HUDEP-2 (cell line): Measurements from ENCODE around the gene SSU72.
A peak's percentile ranks its signal among the peaks of the same experiment; 100 is the strongest.
"Not testable (repeated sequence)": the region's sequence is repeated elsewhere in the genome, so short reads cannot be mapped to it uniquely, and the experiment has no call there.

Source experiments
- DNase-seq, 76 experiments: peaks; one replicate each; lab custom pipeline; 2025; ENCODE audit not compliant: unreplicated experiment in 76 of 76; lab: John Stamatoyannopoulos, UW

Gene SSU72

GRCh38 chr1:1544544-1544943 is 30.1 kb downstream of the SSU72 start:
- no peak for DNase-seq

GRCh38 chr1:1543706-1544099 is 31.0 kb downstream of the SSU72 start:
- DNase-seq, result peak in 2 of 76 experiments; percentile 7 to 28

GRCh38 chr1:1542766-1543705 is 31.6 kb downstream of the SSU72 start:
- peak in 21 of 76 experiments; percentile 3 to 55 (median 30) for DNase-seq

- no peak for DNase-seq
Observed at GRCh38 chr1:1541956-1542765, 32.5 kb downstream of the SSU72 start.

- no peak for DNase-seq
Observed at GRCh38 chr1:1540818-1541628, 33.6 kb downstream of the SSU72 start.

GRCh38 chr1:1540090-1540817 is 34.4 kb downstream of the SSU72 start, which contains the start of gene TMEM240:
TMEM240 (minus strand) TSS chr1:1540624; CDS start chr1:1540346, 278 bp downstream.
- no peak for DNase-seq

GRCh38 chr1:1539310-1540089 is 35.2 kb downstream of the SSU72 start:
- no peak for DNase-seq

GRCh38 chr1:1538989-1539309 is 35.7 kb downstream of the SSU72 start:
- no peak for DNase-seq

GRCh38 chr1:1538334-1538733 is 36.3 kb downstream of the SSU72 start:
- no peak for DNase-seq

GRCh38 chr1:1537626-1538250 is 36.9 kb downstream of the SSU72 start:
- DNase-seq, result no peak

GRCh38 chr1:1536938-1537546 is 37.6 kb downstream of the SSU72 start:
- no peak for DNase-seq

GRCh38 chr1:1536019-1536937 is 38.4 kb downstream of the SSU72 start:
- DNase-seq, result no peak

- DNase-seq, result no peak
Observed at GRCh38 chr1:1535201-1536018, 39.3 kb downstream of the SSU72 start.

GRCh38 chr1:1534401-1535154 is 40.1 kb downstream of the SSU72 start:
- no peak for DNase-seq

GRCh38 chr1:1533894-1534291 is 40.8 kb downstream of the SSU72 start:
- not testable (repeated sequence) for DNase-seq
